Ishikawa (cell line): ENCODE data around the gene PHLDB3.

ENCODE experiments used
- CEBPB ChIP-seq: IDR thresholded peaks from 2 replicates; pipeline ENCODE4 v1.6.1; 2012
- CREB1 ChIP-seq: IDR thresholded peaks from 2 replicates; pipeline ENCODE4 v1.6.1; 2012; ENCODE audit warnings: low read depth
- EGR1 ChIP-seq: IDR thresholded peaks from 2 replicates; pipeline ENCODE4 v1.6.1; 2012
- EP300 ChIP-seq: IDR thresholded peaks from 2 replicates; pipeline ENCODE4 v1.6.1; 2012; ENCODE audit warnings: borderline replicate concordance
- NFIC ChIP-seq: IDR thresholded peaks from 2 replicates; pipeline ENCODE4 v1.6.1; 2012
- RAD21 ChIP-seq: IDR thresholded peaks from 2 replicates; pipeline ENCODE4 v1.6.1; 2012; ENCODE audit warnings: low read depth
- TAF1 ChIP-seq: IDR thresholded peaks from 2 replicates; pipeline ENCODE4 v1.6.1; 2012; ENCODE audit warnings: low read depth, mild to moderate bottlenecking
- TCF12 ChIP-seq: IDR thresholded peaks from 2 replicates; pipeline ENCODE4 v1.6.1; 2012; ENCODE audit warnings: low read depth
- TEAD4 ChIP-seq: IDR thresholded peaks from 2 replicates; pipeline ENCODE4 v1.6.1; 2012
- YY1 ChIP-seq: IDR thresholded peaks from 2 replicates; pipeline ENCODE4 v1.6.1; 2012; ENCODE audit warnings: low read depth
- ZBTB7A ChIP-seq: IDR thresholded peaks from 2 replicates; pipeline ENCODE4 v1.6.1; 2012; ENCODE audit warnings: low read depth
- TF ChIP-seq, protein P1 (sequence below): IDR thresholded peaks from 2 replicates; pipeline ENCODE4 v1.6.1; 2012; ENCODE audit warnings: low read depth, mild to moderate bottlenecking
- TF ChIP-seq, protein P2 (sequence below): IDR thresholded peaks from 2 replicates; pipeline ENCODE4 v1.6.1; 2012
- TF ChIP-seq, protein P3 (sequence below): IDR thresholded peaks from 2 replicates; pipeline ENCODE4 v1.6.1; 2012

DNA sequence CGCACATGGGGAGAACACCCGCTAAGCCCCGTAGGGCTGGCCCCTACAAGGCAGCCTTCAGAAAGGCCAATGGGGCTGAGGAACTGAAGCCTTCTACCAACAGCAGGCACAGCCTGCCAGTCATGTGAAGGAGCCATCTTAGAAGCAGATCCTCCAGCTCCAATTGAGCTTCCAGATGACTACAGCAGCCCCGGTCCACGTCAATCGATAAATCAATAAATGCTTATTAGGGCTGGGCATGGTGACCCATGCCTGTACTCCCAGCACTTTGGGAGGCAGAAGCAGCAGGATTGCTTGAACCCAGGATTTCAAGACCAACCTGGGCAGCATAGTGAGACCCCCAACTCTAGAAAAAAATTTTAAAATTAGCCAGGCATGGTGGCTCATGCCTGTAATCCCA, 66.8 kb downstream of the PHLDB3 start:
- TF ChIP-seq, protein P1, sequence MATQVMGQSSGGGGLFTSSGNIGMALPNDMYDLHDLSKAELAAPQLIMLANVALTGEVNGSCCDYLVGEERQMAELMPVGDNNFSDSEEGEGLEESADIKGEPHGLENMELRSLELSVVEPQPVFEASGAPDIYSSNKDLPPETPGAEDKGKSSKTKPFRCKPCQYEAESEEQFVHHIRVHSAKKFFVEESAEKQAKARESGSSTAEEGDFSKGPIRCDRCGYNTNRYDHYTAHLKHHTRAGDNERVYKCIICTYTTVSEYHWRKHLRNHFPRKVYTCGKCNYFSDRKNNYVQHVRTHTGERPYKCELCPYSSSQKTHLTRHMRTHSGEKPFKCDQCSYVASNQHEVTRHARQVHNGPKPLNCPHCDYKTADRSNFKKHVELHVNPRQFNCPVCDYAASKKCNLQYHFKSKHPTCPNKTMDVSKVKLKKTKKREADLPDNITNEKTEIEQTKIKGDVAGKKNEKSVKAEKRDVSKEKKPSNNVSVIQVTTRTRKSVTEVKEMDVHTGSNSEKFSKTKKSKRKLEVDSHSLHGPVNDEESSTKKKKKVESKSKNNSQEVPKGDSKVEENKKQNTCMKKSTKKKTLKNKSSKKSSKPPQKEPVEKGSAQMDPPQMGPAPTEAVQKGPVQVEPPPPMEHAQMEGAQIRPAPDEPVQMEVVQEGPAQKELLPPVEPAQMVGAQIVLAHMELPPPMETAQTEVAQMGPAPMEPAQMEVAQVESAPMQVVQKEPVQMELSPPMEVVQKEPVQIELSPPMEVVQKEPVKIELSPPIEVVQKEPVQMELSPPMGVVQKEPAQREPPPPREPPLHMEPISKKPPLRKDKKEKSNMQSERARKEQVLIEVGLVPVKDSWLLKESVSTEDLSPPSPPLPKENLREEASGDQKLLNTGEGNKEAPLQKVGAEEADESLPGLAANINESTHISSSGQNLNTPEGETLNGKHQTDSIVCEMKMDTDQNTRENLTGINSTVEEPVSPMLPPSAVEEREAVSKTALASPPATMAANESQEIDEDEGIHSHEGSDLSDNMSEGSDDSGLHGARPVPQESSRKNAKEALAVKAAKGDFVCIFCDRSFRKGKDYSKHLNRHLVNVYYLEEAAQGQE: no peak
- no peak for TF ChIP-seq YY1
- TF ChIP-seq RAD21: no peak
- TF ChIP-seq ZBTB7A: no peak
- no peak for TF ChIP-seq EP300
- no peak for TF ChIP-seq EGR1
- no peak for TF ChIP-seq CREB1
- no peak for TF ChIP-seq TCF12
- no peak for TF ChIP-seq TAF1
- no peak for TF ChIP-seq NFIC
- TF ChIP-seq, protein P2, sequence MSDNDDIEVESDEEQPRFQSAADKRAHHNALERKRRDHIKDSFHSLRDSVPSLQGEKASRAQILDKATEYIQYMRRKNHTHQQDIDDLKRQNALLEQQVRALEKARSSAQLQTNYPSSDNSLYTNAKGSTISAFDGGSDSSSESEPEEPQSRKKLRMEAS: no peak
- TF ChIP-seq TEAD4: no peak
- TF ChIP-seq, protein P3, sequence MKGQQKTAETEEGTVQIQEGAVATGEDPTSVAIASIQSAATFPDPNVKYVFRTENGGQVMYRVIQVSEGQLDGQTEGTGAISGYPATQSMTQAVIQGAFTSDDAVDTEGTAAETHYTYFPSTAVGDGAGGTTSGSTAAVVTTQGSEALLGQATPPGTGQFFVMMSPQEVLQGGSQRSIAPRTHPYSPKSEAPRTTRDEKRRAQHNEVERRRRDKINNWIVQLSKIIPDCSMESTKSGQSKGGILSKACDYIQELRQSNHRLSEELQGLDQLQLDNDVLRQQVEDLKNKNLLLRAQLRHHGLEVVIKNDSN: no peak
- TF ChIP-seq CEBPB: no peak
